Muscle layer of duodenum (tissue), 2 donors: ENCODE data around the gene COMT.
"Not testable (repeated sequence)": the region's sequence is repeated elsewhere in the genome, so short reads cannot be mapped to it uniquely, and the experiment has no call there.

ENCODE experiments used
- H3K27ac ChIP-seq: one replicate; pipeline ENCODE4 v1.7.0; 2013; ENCODE audit warnings: mild to moderate bottlenecking, low read length
- H3K27me3 ChIP-seq: one replicate; pipeline ENCODE4 v1.7.0; 2013; ENCODE audit warnings: low read depth, mild to moderate bottlenecking, control low read depth, low read length
- H3K36me3 ChIP-seq, 2 donors: one replicate each; pipeline ENCODE4 v1.7.0; 2013; ENCODE audit warnings: low read length in 2 of 2, control low read depth in 1 of 2, mild to moderate bottlenecking in 1 of 2; ENCODE audit not compliant: insufficient read depth in 2 of 2, control insufficient read depth in 1 of 2
- H3K4me1 ChIP-seq, 2 donors: one replicate each; pipeline ENCODE4 v1.7.0; 2013; ENCODE audit warnings: low read length in 2 of 2, mild to moderate bottlenecking in 2 of 2, control low read depth in 1 of 2, moderate library complexity in 1 of 2; ENCODE audit not compliant: insufficient read depth in 2 of 2, control insufficient read depth in 1 of 2
- H3K4me3 ChIP-seq, 2 donors: one replicate each; pipeline ENCODE4 v1.7.0; 2013; ENCODE audit warnings: low read length in 2 of 2, low read depth in 1 of 2, mild to moderate bottlenecking in 1 of 2
- H3K9me3 ChIP-seq, 2 donors: one replicate each; pipeline ENCODE4 v1.7.0; 2013; ENCODE audit warnings: low read length in 2 of 2, control low read depth in 1 of 2, mild to moderate bottlenecking in 1 of 2; ENCODE audit not compliant: control insufficient read depth in 1 of 2
- donor health status: healthy.

The COMT gene

GRCh38 chr22:19901577-19902244, 39.9 kb upstream of the COMT start:
- Histone ChIP-seq H3K27ac (no peak overlapping the region), H3K36me3 (peaks cover 6 to 55% of the 10 kb centered on the region in 2 donors), H3K4me1 (no peaks in the 10 kb centered on the region), H3K27me3 (no peaks in the 10 kb centered on the region), H3K4me3 (no peak overlapping the region), H3K9me3 (no peaks in the 10 kb centered on the region)

GRCh38 chr22:19902245-19902715, 39.3 kb upstream of the COMT start:
- Histone ChIP-seq H3K36me3 (peaks cover 6 to 49% of the 10 kb centered on the region in 2 donors), H3K27me3 (no peaks in the 10 kb centered on the region), H3K27ac (no peak overlapping the region), H3K4me1 (no peaks in the 10 kb centered on the region), H3K9me3 (no peaks in the 10 kb centered on the region), H3K4me3 (no peak overlapping the region)

GRCh38 chr22:19903031-19903430, 38.5 kb upstream of the COMT start:
- H3K27me3 ChIP-seq = no peaks in the 10 kb centered on the region
- no peaks in the 10 kb centered on the region for H3K9me3 ChIP-seq
- H3K27ac ChIP-seq = no peak overlapping the region
- no peaks in the 10 kb centered on the region for H3K4me1 ChIP-seq
- peaks cover 6 to 43% of the 10 kb centered on the region in 2 donors for H3K36me3 ChIP-seq
- no peak overlapping the region for H3K4me3 ChIP-seq

- no peaks in the 10 kb centered on the region for H3K27me3 ChIP-seq
- no peaks in the 10 kb centered on the region for H3K4me1 ChIP-seq
- peaks cover 6 to 38% of the 10 kb centered on the region in 2 donors for H3K36me3 ChIP-seq
- H3K27ac ChIP-seq = no peak overlapping the region
- no peaks in the 10 kb centered on the region for H3K9me3 ChIP-seq
- no peak overlapping the region for H3K4me3 ChIP-seq
Observed at GRCh38 chr22:19903513-19903912, 38.1 kb upstream of the COMT start.

GRCh38 chr22:19904174-19904856, 37.3 kb upstream of the COMT start:
- Histone ChIP-seq H3K27me3 (no peaks in the 10 kb centered on the region), H3K4me3 (no peak overlapping the region), H3K36me3 (peaks cover 0 to 31% of the 10 kb centered on the region in 2 donors), H3K27ac (no peak overlapping the region), H3K9me3 (no peaks in the 10 kb centered on the region), H3K4me1 (no peaks in the 10 kb centered on the region)

GRCh38 chr22:19904935-19905334, 36.6 kb upstream of the COMT start:
- Histone ChIP-seq H3K4me1 (no peaks in the 10 kb centered on the region), H3K36me3 (peaks cover 0 to 31% of the 10 kb centered on the region in 2 donors), H3K4me3 (no peak overlapping the region), H3K27ac (no peak overlapping the region), H3K27me3 (no peaks in the 10 kb centered on the region), H3K9me3 (no peaks in the 10 kb centered on the region)

- Histone ChIP-seq H3K4me1 (no peaks in the 10 kb centered on the region), H3K27me3 (no peaks in the 10 kb centered on the region), H3K9me3 (no peaks in the 10 kb centered on the region), H3K36me3 (peaks cover 0 to 38% of the 10 kb centered on the region in 2 donors), H3K4me3 (no peak overlapping the region), H3K27ac (no peak overlapping the region)
Observed at GRCh38 chr22:19905347-19906276, 36.0 kb upstream of the COMT start.

- not testable (repeated sequence) for H3K27me3 ChIP-seq
- peaks cover 5 to 33% of the 10 kb centered on the region in 2 donors for H3K36me3 ChIP-seq
Observed at GRCh38 chr22:19906864-19907263, 34.7 kb upstream of the COMT start.

GRCh38 chr22:19907902-19908301, 33.7 kb upstream of the COMT start:
- H3K9me3 ChIP-seq, H3K4me3 ChIP-seq, H3K27ac ChIP-seq, H3K27me3 ChIP-seq, H3K4me1 ChIP-seq: not testable (repeated sequence)
- H3K36me3 ChIP-seq = peaks cover 5 to 32% of the 10 kb centered on the region in 2 donors

More at GRCh38 chr22:19906864-19907263, 34.7 kb upstream of the COMT start:
- H3K27ac ChIP-seq, H3K4me3 ChIP-seq, H3K4me1 ChIP-seq, H3K9me3 ChIP-seq: not testable (repeated sequence)

GRCh38 chr22:19909350-19910179, 32.0 kb upstream of the COMT start:
- no peaks in the 10 kb centered on the region for H3K4me1 ChIP-seq
- no peak overlapping the region for H3K27ac ChIP-seq
- H3K27me3 ChIP-seq = no peaks in the 10 kb centered on the region
- H3K9me3 ChIP-seq = no peaks in the 10 kb centered on the region
- H3K4me3 ChIP-seq = no peak overlapping the region
- peaks cover 19 to 40% of the 10 kb centered on the region in 2 donors for H3K36me3 ChIP-seq
